GM19328 (cell line): ENCODE data around the gene DNM3.

ENCODE experiments used
- ATAC-seq: cut with Tn5 transposase; IDR thresholded peaks from one replicate; pipeline ENCODE4 v1.9.1; 2021; ENCODE audit warnings: mild to moderate bottlenecking, moderate library complexity; ENCODE audit not compliant: unreplicated experiment

DNM3 gene

GRCh38 chr1:172212124-172212523 is 370.8 kb downstream of the DNM3 start:
- no peak for ATAC-seq

DNA sequence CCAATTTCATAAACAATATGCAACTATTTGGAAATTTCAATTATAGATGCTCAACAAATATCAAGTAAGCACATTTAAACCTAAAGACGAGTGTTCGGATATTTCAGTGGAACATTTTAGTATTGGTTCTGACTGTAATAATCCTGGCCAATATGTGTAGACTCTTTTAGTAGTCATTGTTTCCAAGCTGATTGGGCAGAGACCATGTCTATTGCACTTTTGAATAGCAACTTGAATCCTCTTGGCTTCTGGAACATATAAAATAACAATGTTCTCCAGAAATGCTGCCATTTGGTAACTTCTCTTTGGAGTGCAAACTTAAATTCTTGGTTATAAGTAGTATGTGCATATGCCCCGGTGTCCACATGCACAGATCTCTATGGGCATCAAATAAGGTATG is 373.7 kb downstream of the DNM3 start:
- ATAC-seq, result no peak

DNA sequence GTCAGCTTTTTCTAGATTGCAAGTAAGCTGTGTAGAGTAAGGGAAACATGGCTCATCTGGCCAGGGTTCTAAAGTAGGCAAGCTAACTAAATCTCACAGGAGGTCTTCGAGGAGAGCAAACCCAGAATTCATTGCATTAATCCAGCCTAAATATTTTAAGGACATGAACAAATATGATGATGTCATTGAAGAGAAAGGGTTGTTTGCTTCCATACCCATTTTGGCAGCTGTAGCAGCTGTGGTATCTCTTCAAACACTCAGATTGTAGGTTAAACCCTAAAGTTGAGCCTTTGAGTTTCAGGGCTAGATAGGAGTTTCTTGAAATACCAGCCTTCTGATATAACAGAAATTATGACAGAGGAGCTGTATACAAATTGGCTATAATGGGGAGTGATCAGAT is 378.7 kb downstream of the DNM3 start:
- ATAC-seq, result no peak

DNA sequence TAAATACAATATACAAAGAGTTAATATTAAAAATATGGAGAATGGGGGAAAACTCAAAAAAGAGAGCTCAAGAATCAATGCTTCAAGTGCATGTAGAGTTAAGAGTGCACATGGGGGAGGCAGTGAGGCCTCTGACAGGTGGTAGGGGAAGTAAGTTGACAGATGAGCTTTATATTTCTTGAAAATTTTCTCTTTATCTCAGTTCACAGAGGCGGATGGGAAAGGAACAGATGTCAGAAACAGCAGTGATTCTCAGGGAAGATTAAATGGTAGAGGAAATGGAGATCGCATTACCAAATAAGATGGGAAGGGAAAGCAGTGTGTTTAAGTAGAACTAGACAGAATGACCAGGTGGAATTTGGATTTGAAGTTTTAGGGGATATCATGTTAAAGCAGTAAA is 379.1 kb downstream of the DNM3 start:
- no peak for ATAC-seq

DNA sequence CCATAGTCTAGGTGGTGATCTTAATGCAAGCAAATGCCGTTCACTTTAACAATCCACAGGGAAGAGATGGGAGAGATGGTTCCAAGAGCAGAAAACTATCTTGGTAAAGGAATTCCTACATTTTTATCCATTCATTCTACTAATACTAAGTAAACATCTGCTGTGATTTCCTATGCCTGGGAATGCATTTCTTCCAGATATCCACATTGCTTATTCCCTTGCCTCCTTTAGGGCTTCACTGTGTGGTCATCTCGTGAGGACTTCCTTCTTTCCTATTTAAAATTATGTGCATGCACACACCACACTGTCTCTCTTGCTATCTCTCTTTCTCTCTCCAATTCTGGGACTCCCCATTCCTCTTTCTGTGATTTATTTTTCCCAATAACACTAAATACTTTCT is 380.1 kb downstream of the DNM3 start:
- no peak for ATAC-seq

DNA sequence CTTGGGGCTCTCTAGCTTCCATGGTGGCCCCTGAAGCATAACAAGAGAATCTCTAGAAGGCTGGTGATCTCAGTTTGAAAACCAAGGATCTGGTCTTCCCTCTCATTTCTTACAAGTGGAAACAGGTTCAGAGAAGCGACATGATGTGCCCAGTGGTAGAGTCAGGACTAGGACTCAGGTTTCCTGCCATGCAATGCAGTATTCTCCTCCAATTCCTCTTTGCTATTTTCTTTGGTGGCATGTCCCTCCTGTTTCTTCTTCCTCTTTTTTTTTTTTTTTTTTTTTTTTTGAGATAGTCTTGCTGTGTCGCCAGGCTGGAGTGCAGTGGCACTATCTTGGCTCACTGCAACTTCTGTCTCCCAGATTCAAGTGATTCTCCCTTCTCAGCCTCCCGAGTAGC is 383.6 kb downstream of the DNM3 start:
- ATAC-seq, result no peak

DNA sequence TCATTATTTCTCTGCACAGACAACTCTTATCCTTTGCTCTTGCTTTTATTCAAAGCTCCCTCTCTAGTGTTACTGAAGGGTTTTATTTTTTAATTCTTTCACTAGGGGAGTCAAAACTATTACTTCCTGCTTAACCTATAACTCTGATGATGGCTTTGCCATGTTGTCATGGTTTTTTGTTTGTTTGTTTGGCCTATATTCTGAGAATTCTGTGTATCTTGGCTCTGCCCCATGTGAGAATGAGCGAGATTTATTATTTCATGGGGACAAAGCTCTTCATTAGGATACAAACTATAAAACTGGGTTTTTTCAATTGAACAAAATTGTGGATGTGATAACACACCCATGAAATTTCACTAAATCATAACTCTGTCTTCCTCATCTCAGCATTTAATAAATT is 388.6 kb downstream of the DNM3 start:
- no peak for ATAC-seq

GRCh38 chr1:172230526-172230925 is 389.2 kb downstream of the DNM3 start:
- no peak for ATAC-seq

- no peak for ATAC-seq
Observed at GRCh38 chr1:172236958-172237357, 395.7 kb downstream of the DNM3 start.

- no peak for ATAC-seq
Observed at GRCh38 chr1:172238158-172238557, 396.9 kb downstream of the DNM3 start.

- no peak for ATAC-seq
Observed at GRCh38 chr1:172238965-172239364, 397.7 kb downstream of the DNM3 start.

- no peak for ATAC-seq
Observed at GRCh38 chr1:172239901-172240300, 398.6 kb downstream of the DNM3 start.

DNA sequence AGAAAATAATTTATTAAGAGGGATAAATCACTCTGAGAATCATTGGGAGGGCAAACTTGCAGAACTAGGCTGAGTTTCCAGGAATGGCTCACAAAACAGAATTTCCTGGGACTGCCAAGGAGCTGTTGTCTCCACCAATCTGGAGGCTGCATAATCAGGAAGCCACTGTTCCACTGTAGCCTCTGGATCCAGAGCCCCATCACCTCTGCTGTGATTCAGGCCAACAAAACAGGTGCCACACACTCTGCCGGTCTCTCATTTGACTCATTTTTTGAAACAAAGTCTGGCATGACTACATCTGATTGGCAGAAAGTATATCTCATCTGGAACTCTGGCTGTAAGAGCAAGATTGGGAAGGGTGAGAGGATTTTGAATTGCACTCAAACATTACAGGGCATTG is 400.2 kb downstream of the DNM3 start:
- no peak for ATAC-seq

GRCh38 chr1:172244865-172245264 is 403.6 kb downstream of the DNM3 start:
- ATAC-seq, result no peak

DNA sequence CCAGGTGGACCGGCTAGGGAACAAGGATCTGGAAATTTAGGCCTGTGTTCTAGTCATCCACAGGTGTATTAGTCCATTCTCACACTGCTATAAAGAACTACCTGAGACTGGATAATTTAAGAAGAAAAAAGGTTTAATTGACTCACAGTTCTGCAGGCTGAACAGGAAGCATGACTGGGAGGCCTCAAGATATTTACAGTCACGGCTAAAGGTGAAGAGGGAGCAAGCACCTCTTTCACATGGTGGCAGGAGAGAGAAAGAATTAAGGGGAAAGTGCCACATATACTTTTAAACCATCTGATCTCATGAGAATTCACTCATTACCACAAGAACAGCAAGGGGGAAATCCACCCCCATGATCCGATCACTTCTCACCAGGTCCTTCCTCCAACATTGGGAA is 404.5 kb downstream of the DNM3 start:
- no peak for ATAC-seq

GRCh38 chr1:172246521-172247390 is 405.5 kb downstream of the DNM3 start:
- no peak for ATAC-seq

DNA sequence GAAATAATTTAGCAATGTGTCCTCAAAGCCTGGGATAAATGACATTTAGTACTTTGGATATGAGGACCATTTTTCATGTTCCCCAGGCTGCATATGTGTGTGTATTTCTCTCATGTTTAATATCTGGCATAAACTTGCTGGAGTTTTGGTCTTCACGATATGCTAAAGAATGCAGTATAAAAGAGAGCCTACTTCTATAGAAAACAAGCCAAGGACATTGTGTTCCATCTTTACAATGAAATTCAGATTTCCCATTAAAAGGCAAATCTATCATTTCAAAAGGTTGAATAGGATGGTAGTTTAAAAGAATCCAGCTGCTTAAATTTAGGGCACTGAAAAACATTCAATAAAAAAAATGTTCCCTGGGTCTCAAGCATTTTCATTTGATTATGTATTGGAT is 410.2 kb downstream of the DNM3 start:
- ATAC-seq, result no peak

GRCh38 chr1:172252321-172252720 is 411.0 kb downstream of the DNM3 start:
- ATAC-seq, result no peak

DNA sequence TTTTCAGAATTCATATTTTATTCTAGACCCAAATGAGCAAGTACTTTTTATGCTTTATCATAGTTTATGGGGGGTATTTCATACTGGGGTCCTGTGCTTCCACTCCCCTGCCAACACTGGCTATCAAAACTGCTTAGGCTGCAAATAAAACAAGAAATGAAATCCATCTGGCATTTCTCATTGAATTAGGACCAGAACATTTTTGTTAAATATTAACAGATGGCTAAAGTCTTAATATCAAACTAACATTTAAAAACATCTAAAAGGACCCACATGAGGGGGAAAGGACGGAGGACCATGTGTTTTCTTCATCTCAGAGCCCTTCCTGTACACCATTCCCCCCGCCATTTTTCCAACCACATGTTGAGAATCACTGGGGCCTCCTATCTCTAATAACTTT is 411.7 kb downstream of the DNM3 start:
- no peak for ATAC-seq

GRCh38 chr1:172254521-172255222 is 413.4 kb downstream of the DNM3 start:
- no peak for ATAC-seq

DNA sequence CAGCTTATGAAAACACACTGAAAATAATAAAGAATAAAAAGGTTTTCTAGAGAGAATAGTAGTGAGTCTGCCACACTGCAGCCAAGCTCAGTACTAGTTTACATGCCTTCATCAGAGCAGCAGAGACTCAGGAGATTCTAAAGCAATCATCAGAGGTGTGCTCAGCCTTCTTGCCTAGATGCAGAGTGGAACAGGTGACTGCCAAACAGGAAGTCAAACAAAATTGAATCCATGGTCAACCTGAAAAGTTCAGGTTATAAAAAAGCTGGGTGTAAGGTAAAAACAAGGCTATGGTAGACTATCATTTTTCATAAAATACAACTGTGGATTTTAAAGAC is 413.9 kb downstream of the DNM3 start:
- no peak for ATAC-seq

DNA sequence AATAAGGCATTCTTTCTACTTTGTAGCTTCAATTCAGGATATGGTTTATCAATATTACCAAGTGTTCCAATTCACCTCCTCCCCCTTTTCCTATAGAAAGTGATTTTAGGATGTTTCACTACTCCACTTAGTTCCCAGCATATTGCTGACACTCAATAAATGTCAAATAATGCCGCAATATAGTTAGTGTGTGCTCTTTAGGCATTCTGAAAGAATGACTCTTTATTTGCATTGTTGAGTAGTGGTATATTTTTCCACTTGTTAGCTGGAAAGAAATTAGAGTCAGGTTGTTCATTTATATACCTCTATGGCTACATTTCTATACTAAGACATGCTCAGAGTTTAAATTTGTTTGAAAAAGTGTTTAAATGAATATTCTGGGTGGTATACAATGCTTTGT is 424.6 kb downstream of the DNM3 start:
- no peak for ATAC-seq
